Measurements from ENCODE around the gene ADGRG6. TPM values are rescaled to one million over a fixed set of nuclear protein-coding genes. Genes with fewer than 3 reads are reported as not detected.

ADGRG6 gene
- total and polyA plus RNA-seq, 10 of the 15 experiments (the other 5 are each of a cell fraction or from before 2014, with no cell fraction given) = 0.01 to 0.24 (median 0.13) TPM; not detected in 7

DNA sequence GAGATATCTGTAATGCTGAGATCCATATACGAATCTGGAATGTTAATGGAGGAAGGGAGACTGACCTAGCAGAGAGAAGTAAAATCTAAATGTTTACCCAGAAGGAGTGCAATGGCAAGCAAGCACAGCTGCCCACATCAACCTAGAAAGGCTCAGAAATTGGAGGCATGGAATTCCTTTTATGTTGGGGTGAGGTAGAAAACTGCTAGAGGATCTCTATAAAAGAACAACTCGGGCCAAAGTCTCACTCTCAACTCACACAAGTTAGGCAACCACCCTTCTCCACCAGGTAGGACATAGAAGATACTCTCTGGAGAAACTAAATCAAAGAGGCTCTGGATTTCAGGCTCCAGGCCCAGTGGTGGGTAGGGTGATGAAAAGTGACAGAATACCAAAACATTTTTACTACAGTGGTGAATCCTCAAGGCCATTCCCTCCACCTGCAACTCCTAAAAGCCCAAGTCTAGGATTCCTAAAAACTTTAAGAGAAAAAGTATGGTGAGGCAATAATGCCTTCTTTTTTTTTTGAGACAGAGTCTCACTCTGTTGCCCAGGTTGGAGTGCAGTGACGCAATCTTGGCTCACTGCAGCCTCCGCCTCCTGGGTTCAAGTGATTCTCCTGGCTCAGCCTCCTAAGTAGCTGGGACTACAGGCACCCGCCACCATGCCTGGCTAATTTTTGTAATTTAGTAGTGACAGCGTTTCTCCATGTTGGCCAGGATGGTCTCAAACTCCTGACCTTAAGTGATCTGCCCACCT, 9.5 kb upstream of the ADGRG6 start:
- SMC1A ChIA-PET (ENCODE audit: uncharacterized antibody, unreplicated experiment) = no interaction called here
- no peak for ATAC-seq
- intact Hi-C loops (cut with micrococcal nuclease; ENCODE audit: unreplicated experiment) = no loop called here
- H3K79me2 ChIP-seq (ENCODE audit: control insufficient read depth, insufficient read depth, low read length) = no peaks in the 10 kb centered on the region
- DNase-seq (ENCODE audit: low read depth, low spot score) = no peak
- no peaks in the 10 kb centered on the region for H3K27me3 ChIP-seq (replicated peaks in 1 of 2; ENCODE audit: control insufficient read depth in 2 of 2, insufficient read depth in 2 of 2, low read length in 1 of 2)
- H3K9me3 ChIP-seq (replicated peaks; ENCODE audit: control insufficient read depth, insufficient read depth, low read length) = no peaks in the 10 kb centered on the region
- H3K36me3 ChIP-seq (ENCODE audit: control insufficient read depth in 2 of 2, insufficient read depth in 2 of 2, low read length in 1 of 2) = no peaks in the 10 kb centered on the region
- POLR2A ChIA-PET = no interaction called here
- CTCF ChIA-PET = no interaction called here
- no peak for FAIRE-seq
- BruUV-seq (replicated peaks) = no TSS peak
- H3K4me2 ChIP-seq (ENCODE audit: control insufficient read depth, insufficient read depth) = no peak overlapping the region
- in situ Hi-C loops (cut with MboI) = no loop called here
- H4K20me1 ChIP-seq (ENCODE audit: control insufficient read depth, insufficient read depth) = no peaks in the 10 kb centered on the region
- TF ChIP-seq SMARCA5 (IDR thresholded peaks at IDR 0.05) (no peak), SUZ12 (IDR thresholded peaks at IDR 0.05; ENCODE audit: unreplicated experiment) (no peak), SMC3 (IDR thresholded peaks at IDR 0.05; ENCODE audit: borderline replicate concordance, low read length) (no peak), MEF2A (IDR thresholded peaks at IDR 0.05; ENCODE audit: insufficient read depth, low read depth, low read length) (no peak), RAD21 (IDR thresholded peaks at IDR 0.05; ENCODE audit: insufficient read depth, low read depth, low read length) (no peak), PAX8 (IDR thresholded peaks at IDR 0.05) (no peak), POLR2A (IDR thresholded peaks at IDR 0.05; ENCODE audit: low read depth, low read length) (no peak)
- TF ChIP-seq, protein P1, sequence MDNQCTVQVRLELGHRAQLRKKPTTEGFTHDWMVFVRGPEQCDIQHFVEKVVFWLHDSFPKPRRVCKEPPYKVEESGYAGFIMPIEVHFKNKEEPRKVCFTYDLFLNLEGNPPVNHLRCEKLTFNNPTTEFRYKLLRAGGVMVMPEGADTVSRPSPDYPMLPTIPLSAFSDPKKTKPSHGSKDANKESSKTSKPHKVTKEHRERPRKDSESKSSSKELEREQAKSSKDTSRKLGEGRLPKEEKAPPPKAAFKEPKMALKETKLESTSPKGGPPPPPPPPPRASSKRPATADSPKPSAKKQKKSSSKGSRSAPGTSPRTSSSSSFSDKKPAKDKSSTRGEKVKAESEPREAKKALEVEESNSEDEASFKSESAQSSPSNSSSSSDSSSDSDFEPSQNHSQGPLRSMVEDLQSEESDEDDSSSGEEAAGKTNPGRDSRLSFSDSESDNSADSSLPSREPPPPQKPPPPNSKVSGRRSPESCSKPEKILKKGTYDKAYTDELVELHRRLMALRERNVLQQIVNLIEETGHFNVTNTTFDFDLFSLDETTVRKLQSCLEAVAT (IDR thresholded peaks at IDR 0.05) = no peak
- H3K27ac ChIP-seq (ENCODE audit: control insufficient read depth, insufficient read depth) = no peak overlapping the region
- no peak overlapping the region for H3K4me3 ChIP-seq
- RAD21 ChIA-PET (ENCODE audit: unreplicated experiment) = no interaction called here
- H3K4me1 ChIP-seq (ENCODE audit: control insufficient read depth, insufficient read depth, low read length) = no peaks in the 10 kb centered on the region
- no peak overlapping the region for H3K9ac ChIP-seq (ENCODE audit: control insufficient read depth, insufficient read depth, low read length)
- WGBS (ENCODE audit: insufficient coverage, insufficient replicate concordance, low lambda C conversion rate, missing lambda C conversion rate) = 31% methylated on average over 6 of the region's 6 CpGs
- H2AFZ ChIP-seq (ENCODE audit: control insufficient read depth, low read depth, low read length) = no peak overlapping the region
